Tibial nerve (tissue), 4 donors: ENCODE data around the gene FBN1. TPM values are rescaled to one million over a fixed set of nuclear protein-coding genes. Genes with fewer than 3 reads are reported as not detected.

Source experiments
- DNase-seq, 2 donors: peaks; one replicate each; pipeline ENCODE4 v3.0.0-alpha.2; 2019; ENCODE audit warnings: low spot score in 2 of 2
- H3K27ac ChIP-seq, 4 donors: fragments of 200-600 bp; sonication (generic) in 3 of 4; one replicate each; pipeline ENCODE4 v1.5.1; 2017 to 2019; ENCODE audit warnings: mild to moderate bottlenecking in 1 of 4
- H3K27me3 ChIP-seq, 2 donors: fragments of 200-600 bp; sonication (generic) in 1 of 2; one replicate each; pipeline versions ENCODE4 v1.5.1 to v1.6.0; 2017 to 2019
- H3K36me3 ChIP-seq, 3 donors: fragments of 200-600 bp; sonication (generic); one replicate each; pipeline ENCODE4 v1.5.1; 2018 to 2019
- H3K4me1 ChIP-seq, 4 donors: fragments of 200-600 bp; sonication (generic) in 3 of 4; one replicate each; pipeline ENCODE4 v1.5.1; 2017 to 2019
- H3K4me3 ChIP-seq, 4 donors: fragments of 200-600 bp; sonication (generic) in 3 of 4; one replicate each; pipeline ENCODE4 v1.5.1; 2017 to 2019; ENCODE audit warnings: mild to moderate bottlenecking in 1 of 4, moderate library complexity in 1 of 4
- H3K9me3 ChIP-seq, 4 donors: fragments of 200-600 bp; sonication (generic) in 3 of 4; one replicate each; pipeline ENCODE4 v1.5.1; 2017 to 2019
- EP300 ChIP-seq, 2 donors: sonication (generic); formaldehyde crosslinking; IDR thresholded peaks; one replicate each; pipeline ENCODE4 v1.6.1; 2017; ENCODE audit warnings: antibody characterized with exemption in 2 of 2, mild to moderate bottlenecking in 1 of 2
- POLR2A ChIP-seq, 2 donors: fragments of 450-650 bp; IDR thresholded peaks; one replicate each; pipeline ENCODE4 v1.6.1; 2017; ENCODE audit warnings: antibody characterized with exemption in 2 of 2, mild to moderate bottlenecking in 2 of 2, moderate library complexity in 2 of 2
- WGBS, 2 donors: methylation state at CpG; one replicate each; pipeline ENCODE4 v1.1.5; 2018; 5-methylcytosine and 5-hydroxymethylcytosine counted together
- total RNA-seq, 4 donors: library from RNA; depleted of rRNA; stranded (reverse); fragments of >200 nt; gene quantifications; one replicate each; pipeline ENCODE4 v1.1.0, GENCODE V29; 2016
- TF ChIP-seq, protein P1 (sequence below), 5 experiments: fragments of 200-600 bp in 3 of 5; fragments of 450-650 bp in 2 of 5; sonication (generic) in 3 of 5; IDR thresholded peaks; one replicate each; pipeline ENCODE4 v1.5.1; 2016 to 2019; ENCODE audit warnings: antibody characterized with exemption in 5 of 5, mild to moderate bottlenecking in 3 of 5, moderate library complexity in 2 of 5

The FBN1 gene
- total RNA-seq, 4 donors from 2014 or later: 144 to 293 (median 234) TPM

GRCh38 chr15:48634096-48634495, 11.4 kb downstream of the FBN1 start:
- H3K9me3 ChIP-seq: no peaks in the 10 kb centered on the region
- no peaks in the 10 kb centered on the region for H3K27me3 ChIP-seq
- TF ChIP-seq, protein P1, sequence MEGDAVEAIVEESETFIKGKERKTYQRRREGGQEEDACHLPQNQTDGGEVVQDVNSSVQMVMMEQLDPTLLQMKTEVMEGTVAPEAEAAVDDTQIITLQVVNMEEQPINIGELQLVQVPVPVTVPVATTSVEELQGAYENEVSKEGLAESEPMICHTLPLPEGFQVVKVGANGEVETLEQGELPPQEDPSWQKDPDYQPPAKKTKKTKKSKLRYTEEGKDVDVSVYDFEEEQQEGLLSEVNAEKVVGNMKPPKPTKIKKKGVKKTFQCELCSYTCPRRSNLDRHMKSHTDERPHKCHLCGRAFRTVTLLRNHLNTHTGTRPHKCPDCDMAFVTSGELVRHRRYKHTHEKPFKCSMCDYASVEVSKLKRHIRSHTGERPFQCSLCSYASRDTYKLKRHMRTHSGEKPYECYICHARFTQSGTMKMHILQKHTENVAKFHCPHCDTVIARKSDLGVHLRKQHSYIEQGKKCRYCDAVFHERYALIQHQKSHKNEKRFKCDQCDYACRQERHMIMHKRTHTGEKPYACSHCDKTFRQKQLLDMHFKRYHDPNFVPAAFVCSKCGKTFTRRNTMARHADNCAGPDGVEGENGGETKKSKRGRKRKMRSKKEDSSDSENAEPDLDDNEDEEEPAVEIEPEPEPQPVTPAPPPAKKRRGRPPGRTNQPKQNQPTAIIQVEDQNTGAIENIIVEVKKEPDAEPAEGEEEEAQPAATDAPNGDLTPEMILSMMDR (IDR thresholded peaks at IDR 0.05): no peak
- TF ChIP-seq POLR2A (IDR thresholded peaks at IDR 0.05) (no peak), EP300 (IDR thresholded peaks at IDR 0.05) (no peak)
- no peak overlapping the region for H3K27ac ChIP-seq
- H3K4me1 ChIP-seq: peaks cover 0 to 89% (median 0%) of the 10 kb centered on the region in 4 donors
- H3K4me3 ChIP-seq: no peak overlapping the region
- 88% methylated on average over 3 of the region's 3 CpGs for WGBS, 2 donors
- no peak for DNase-seq
- H3K36me3 ChIP-seq: no peaks in the 10 kb centered on the region

- H3K27me3 ChIP-seq: no peaks in the 10 kb centered on the region
- 0 to 5% methylated on average over 1 of the region's 1 CpG for WGBS, 2 donors
- H3K4me3 ChIP-seq: no peak overlapping the region
- peak overlapping the region in 1 of 4 donors; percentile 10 for H3K27ac ChIP-seq
- peaks cover 0 to 88% (median 2%) of the 10 kb centered on the region in 4 donors for H3K4me1 ChIP-seq
- TF ChIP-seq, protein P1 (IDR thresholded peaks at IDR 0.05): no peak
- TF ChIP-seq EP300 (IDR thresholded peaks at IDR 0.05): no peak
- no peak for TF ChIP-seq POLR2A (IDR thresholded peaks at IDR 0.05)
- H3K36me3 ChIP-seq: no peaks in the 10 kb centered on the region
- no peak for DNase-seq
- H3K9me3 ChIP-seq: no peaks in the 10 kb centered on the region
Measured at GRCh38 chr15:48632651-48633050, 12.9 kb downstream of the FBN1 start.

GRCh38 chr15:48631176-48631770, 14.2 kb downstream of the FBN1 start:
- no peaks in the 10 kb centered on the region for H3K9me3 ChIP-seq
- no peaks in the 10 kb centered on the region for H3K36me3 ChIP-seq
- peaks cover 0 to 89% (median 4%) of the 10 kb centered on the region in 4 donors for H3K4me1 ChIP-seq
- no peak for DNase-seq
- TF ChIP-seq, protein P1 (IDR thresholded peaks at IDR 0.05): no peak
- TF ChIP-seq EP300 (IDR thresholded peaks at IDR 0.05): no peak
- no peak for TF ChIP-seq POLR2A (IDR thresholded peaks at IDR 0.05)
- WGBS, 2 donors: 63 to 70% methylated on average over 8 of the region's 8 CpGs
- no peaks in the 10 kb centered on the region for H3K27me3 ChIP-seq
- peak overlapping the region in 2 of 4 donors; percentile 3 to 20 for H3K27ac ChIP-seq
- H3K4me3 ChIP-seq: no peak overlapping the region

GRCh38 chr15:48630245-48630644, 15.3 kb downstream of the FBN1 start:
- 77 to 79% methylated on average over 1 of the region's 1 CpG for WGBS, 2 donors

DNA sequence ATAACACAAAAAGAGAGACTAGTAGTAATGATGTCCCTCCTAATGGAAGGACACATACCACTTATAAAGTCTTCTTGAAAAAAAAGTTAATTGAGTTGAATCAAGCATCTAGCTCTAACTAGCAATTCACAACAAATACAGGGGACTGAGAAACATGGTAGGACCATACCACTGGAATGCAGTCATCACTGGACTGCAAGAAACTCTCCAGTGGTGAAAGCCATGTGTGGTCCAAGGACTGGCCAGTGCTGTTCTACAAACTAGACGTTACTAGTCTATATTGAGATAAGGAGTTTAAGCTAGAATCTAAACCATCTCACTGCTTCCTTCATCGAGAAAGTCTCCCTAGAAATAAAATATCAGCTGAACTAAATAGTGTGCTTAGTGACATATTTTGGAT, 16.7 kb downstream of the FBN1 start:
- Histone ChIP-seq H3K4me1 (peaks cover 0 to 92% (median 10%) of the 10 kb centered on the region in 4 donors), H3K27ac (no peak overlapping the region), H3K4me3 (no peak overlapping the region), H3K9me3 (no peaks in the 10 kb centered on the region), H3K27me3 (no peaks in the 10 kb centered on the region), H3K36me3 (no peaks in the 10 kb centered on the region)
- WGBS, 2 donors: 81 to 86% methylated on average over 2 of the region's 2 CpGs
- no peak for DNase-seq
- TF ChIP-seq POLR2A (IDR thresholded peaks at IDR 0.05): no peak
- no peak for TF ChIP-seq EP300 (IDR thresholded peaks at IDR 0.05)
- TF ChIP-seq, protein P1 (IDR thresholded peaks at IDR 0.05): no peak

More at GRCh38 chr15:48630245-48630644, 15.3 kb downstream of the FBN1 start:
- Histone ChIP-seq H3K4me1 (peaks cover 0 to 88% (median 6%) of the 10 kb centered on the region in 4 donors), H3K9me3 (no peaks in the 10 kb centered on the region), H3K36me3 (no peaks in the 10 kb centered on the region), H3K27me3 (no peaks in the 10 kb centered on the region), H3K27ac (no peak overlapping the region), H3K4me3 (no peak overlapping the region)
- DNase-seq: no peak
- no peak for TF ChIP-seq EP300 (IDR thresholded peaks at IDR 0.05)
- TF ChIP-seq, protein P1 (IDR thresholded peaks at IDR 0.05): no peak
- TF ChIP-seq POLR2A (IDR thresholded peaks at IDR 0.05): no peak
